ENCODE results near the gene SIK3. TPM values are rescaled to one million over a fixed set of nuclear protein-coding genes. Genes with fewer than 3 reads are reported as not detected.
A peak's percentile ranks its signal among the peaks of the same experiment; 100 is the strongest.

Gene SIK3
- total RNA-seq, 1 donor from 2014 or later: 32.9 TPM

DNA sequence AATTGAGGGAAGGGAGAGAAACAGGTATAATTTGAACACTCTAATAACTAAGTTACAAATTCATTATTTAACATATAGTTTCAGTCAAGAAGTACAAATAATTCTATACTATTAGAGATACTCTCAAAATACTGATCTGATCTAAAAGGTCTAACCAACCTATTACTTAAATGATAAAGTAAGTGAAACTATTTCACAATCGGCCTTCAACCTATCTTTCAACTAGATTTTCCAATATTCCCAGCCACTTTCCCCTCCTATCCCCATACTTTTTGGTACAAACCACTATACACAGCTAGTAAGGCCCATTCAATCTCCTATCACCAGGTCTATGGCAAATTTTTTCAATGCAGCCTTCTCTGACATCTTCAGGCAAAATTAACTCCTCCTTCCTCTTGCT lies 106.7 kb downstream of the SIK3 start:
- no peak for DNase-seq
- TF ChIP-seq, protein P1, sequence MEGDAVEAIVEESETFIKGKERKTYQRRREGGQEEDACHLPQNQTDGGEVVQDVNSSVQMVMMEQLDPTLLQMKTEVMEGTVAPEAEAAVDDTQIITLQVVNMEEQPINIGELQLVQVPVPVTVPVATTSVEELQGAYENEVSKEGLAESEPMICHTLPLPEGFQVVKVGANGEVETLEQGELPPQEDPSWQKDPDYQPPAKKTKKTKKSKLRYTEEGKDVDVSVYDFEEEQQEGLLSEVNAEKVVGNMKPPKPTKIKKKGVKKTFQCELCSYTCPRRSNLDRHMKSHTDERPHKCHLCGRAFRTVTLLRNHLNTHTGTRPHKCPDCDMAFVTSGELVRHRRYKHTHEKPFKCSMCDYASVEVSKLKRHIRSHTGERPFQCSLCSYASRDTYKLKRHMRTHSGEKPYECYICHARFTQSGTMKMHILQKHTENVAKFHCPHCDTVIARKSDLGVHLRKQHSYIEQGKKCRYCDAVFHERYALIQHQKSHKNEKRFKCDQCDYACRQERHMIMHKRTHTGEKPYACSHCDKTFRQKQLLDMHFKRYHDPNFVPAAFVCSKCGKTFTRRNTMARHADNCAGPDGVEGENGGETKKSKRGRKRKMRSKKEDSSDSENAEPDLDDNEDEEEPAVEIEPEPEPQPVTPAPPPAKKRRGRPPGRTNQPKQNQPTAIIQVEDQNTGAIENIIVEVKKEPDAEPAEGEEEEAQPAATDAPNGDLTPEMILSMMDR (IDR thresholded peaks at IDR 0.05): no peak
- no peak for ATAC-seq
- intact Hi-C loops (cut with DNase I): no loop called here
- Histone ChIP-seq H3K27me3 (ENCODE audit: low read depth) (no peaks in the 10 kb centered on the region), H3K36me3 (no peaks in the 10 kb centered on the region), H3K9me3 (no peaks in the 10 kb centered on the region), H3K4me1 (peaks cover 28% of the 10 kb centered on the region), H3K4me3 (no peak overlapping the region), H3K27ac (no peak overlapping the region)

DNA sequence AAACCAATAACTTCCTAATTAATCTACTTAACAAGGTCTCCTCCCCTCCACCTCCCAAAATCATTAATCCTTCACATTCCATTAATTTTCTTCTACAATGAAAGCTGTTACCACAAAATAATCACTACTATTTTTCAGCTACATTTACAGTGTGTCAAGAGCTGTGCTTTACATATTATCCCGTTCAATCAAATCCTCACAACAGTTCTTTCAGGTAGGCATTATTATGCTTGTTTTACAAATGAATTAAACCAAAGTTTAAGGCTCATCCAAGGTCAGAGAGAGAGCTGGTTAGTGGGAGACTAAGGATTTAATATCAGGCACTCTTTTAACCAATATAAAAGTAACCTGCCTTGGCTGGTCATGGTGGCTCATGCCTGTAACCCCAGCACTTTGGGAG lies 107.4 kb downstream of the SIK3 start:
- DNase-seq (no peak), ATAC-seq (no peak)
- H3K27me3 ChIP-seq (ENCODE audit: low read depth): no peaks in the 10 kb centered on the region
- H3K4me1 ChIP-seq: peaks cover 35% of the 10 kb centered on the region
- no peak overlapping the region for H3K27ac ChIP-seq
- no peaks in the 10 kb centered on the region for H3K36me3 ChIP-seq
- TF ChIP-seq, protein P1 (IDR thresholded peaks at IDR 0.05): no peak
- intact Hi-C loops (cut with DNase I): no loop called here
- H3K9me3 ChIP-seq: no peaks in the 10 kb centered on the region
- no peak overlapping the region for H3K4me3 ChIP-seq

DNA sequence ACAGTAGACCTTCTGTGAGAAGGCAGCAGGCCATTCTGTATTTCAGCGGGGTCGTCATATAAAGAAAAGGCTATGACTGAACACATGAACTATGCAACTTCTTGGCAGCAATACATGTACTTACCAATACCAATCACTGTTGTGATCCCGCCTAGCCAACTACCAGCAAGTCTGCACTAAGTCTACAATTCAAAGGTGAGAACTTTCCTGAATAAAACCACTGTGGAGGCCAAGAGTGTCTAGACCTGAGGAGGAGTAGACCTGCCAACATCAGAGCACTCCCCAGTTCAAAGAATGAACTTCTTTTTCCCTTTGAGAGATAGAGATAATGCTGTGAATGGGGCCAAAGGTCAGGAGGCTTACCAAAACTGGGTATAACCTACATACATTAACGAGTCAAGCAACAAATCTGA lies 108.2 kb downstream of the SIK3 start:
- no peak overlapping the region for H3K4me3 ChIP-seq
- H3K4me1 ChIP-seq: peaks cover 43% of the 10 kb centered on the region
- no peaks in the 10 kb centered on the region for H3K36me3 ChIP-seq
- TF ChIP-seq, protein P1 (IDR thresholded peaks at IDR 0.05): no peak
- no peaks in the 10 kb centered on the region for H3K9me3 ChIP-seq
- H3K27me3 ChIP-seq (ENCODE audit: low read depth): no peaks in the 10 kb centered on the region
- ATAC-seq (no peak), DNase-seq (no peak)
- intact Hi-C loops (cut with DNase I): no loop called here
- H3K27ac ChIP-seq: no peak overlapping the region

DNA sequence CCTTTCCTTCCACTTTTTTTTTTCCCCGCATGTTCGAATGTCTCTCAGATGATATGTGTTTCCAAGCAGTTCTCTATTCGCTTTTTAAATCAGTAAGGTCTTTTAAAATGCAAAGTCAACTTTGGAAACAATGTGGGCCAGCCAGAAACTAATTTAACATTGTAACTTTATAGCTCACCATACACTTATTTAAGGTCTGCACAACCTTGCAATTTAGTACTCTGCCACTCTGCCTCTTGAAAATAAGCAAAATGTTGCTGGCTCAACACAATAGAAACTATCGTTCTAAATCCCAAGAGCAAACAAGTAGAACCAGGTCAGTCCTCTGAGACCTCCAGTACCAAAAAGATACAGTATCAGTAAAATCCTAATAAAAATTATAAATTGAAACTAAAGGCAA lies 109.0 kb downstream of the SIK3 start:
- Histone ChIP-seq H3K27ac (no peak overlapping the region), H3K9me3 (no peaks in the 10 kb centered on the region), H3K4me3 (no peak overlapping the region), H3K4me1 (peaks cover 51% of the 10 kb centered on the region), H3K36me3 (no peaks in the 10 kb centered on the region), H3K27me3 (ENCODE audit: low read depth) (no peaks in the 10 kb centered on the region)
- TF ChIP-seq, protein P1 (IDR thresholded peaks at IDR 0.05): no peak
- ATAC-seq (no peak), DNase-seq (no peak)
- intact Hi-C loops (cut with DNase I): no loop called here

DNA sequence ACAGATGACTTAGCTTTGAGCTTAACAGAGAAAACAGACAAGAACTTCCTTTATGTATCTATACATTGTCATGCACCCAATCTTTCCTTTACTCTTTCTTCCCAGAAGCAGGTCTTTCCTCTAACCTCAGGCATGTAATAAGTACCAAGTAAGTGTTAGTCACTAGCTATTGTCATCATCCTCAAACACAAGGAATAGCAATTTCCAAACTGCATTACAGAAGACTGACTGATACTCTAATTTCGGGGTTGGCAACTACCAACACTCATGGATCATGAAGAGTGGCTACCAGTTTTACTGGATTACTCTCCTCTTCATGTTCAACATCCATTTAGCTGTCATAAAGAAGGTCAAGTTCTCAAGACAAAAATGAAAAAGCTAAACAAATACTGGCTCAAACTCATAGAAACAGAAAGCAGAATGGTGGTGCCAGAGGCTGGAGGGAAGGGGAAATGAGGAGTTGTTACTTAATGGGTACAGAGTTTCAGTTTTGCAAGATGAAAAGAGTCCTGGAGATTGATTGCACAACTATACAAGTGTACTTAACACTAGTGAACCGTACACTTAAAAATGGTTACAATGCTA lies 111.6 kb downstream of the SIK3 start:
- Histone ChIP-seq H3K27ac (peak overlapping the region; percentile 66), H3K27me3 (ENCODE audit: low read depth) (no peaks in the 10 kb centered on the region), H3K36me3 (no peaks in the 10 kb centered on the region), H3K4me1 (peaks cover 64% of the 10 kb centered on the region), H3K9me3 (no peaks in the 10 kb centered on the region), H3K4me3 (peak overlapping the region; percentile 13)
- DNase-seq: no peak
- TF ChIP-seq, protein P1 (IDR thresholded peaks at IDR 0.05): no peak
- ATAC-seq: peak; percentile 86 to 87
- intact Hi-C loops (cut with DNase I): no loop called here

Measured in lower lobe of right lung (tissue), 2 donors.